Measurements from ENCODE around the gene DGAT2.

The DGAT2 gene

GRCh38 chr11:75802021-75802912 is 33.7 kb downstream of the DGAT2 start:
- DNase-seq (ENCODE audit: low spot score): peak; percentile 9

GRCh38 chr11:75802913-75803820 is 34.6 kb downstream of the DGAT2 start:
- DNase-seq (ENCODE audit: low spot score): peak; percentile 87

GRCh38 chr11:75809111-75809510 is 40.5 kb downstream of the DGAT2 start:
- DNase-seq (ENCODE audit: low spot score): no peak

- no peak for DNase-seq (ENCODE audit: low spot score)
These were observed 41.4 kb downstream of the DGAT2 start for GRCh38 chr11:75809991-75810390.

GRCh38 chr11:75810637-75811390 is 42.2 kb downstream of the DGAT2 start:
- no peak for DNase-seq (ENCODE audit: low spot score)

- DNase-seq (ENCODE audit: low spot score): no peak
These were observed 42.9 kb downstream of the DGAT2 start for GRCh38 chr11:75811485-75811884.

GRCh38 chr11:75812542-75813040 is 44.0 kb downstream of the DGAT2 start:
- no peak for DNase-seq (ENCODE audit: low spot score)

GRCh38 chr11:75813124-75813523 is 44.5 kb downstream of the DGAT2 start:
- DNase-seq (ENCODE audit: low spot score): no peak

GRCh38 chr11:75813622-75814039 is 45.1 kb downstream of the DGAT2 start:
- DNase-seq (ENCODE audit: low spot score): no peak

- no peak for DNase-seq (ENCODE audit: low spot score)
These were observed 45.7 kb downstream of the DGAT2 start for GRCh38 chr11:75814363-75814676.

- DNase-seq (ENCODE audit: low spot score): peak; percentile 98
These were observed 46.2 kb downstream of the DGAT2 start, which contains the start of gene UVRAG for GRCh38 chr11:75814677-75815344. Gene UVRAG (plus strand): TSS chr11:75815210. CDS start chr11:75815408, 198 bp downstream.

- peak; percentile 66 for DNase-seq (ENCODE audit: low spot score)
These were observed 47.0 kb downstream of the DGAT2 start for GRCh38 chr11:75815345-75816168.

- no peak for DNase-seq (ENCODE audit: low spot score)
These were observed 48.1 kb downstream of the DGAT2 start for GRCh38 chr11:75816561-75817239.

GRCh38 chr11:75820645-75821044 is 52.1 kb downstream of the DGAT2 start:
- no peak for DNase-seq (ENCODE audit: low spot score)

- DNase-seq (ENCODE audit: low spot score): no peak
These were observed 52.6 kb downstream of the DGAT2 start for GRCh38 chr11:75821202-75821601.

- DNase-seq (ENCODE audit: low spot score): no peak
These were observed 54.0 kb downstream of the DGAT2 start for GRCh38 chr11:75822541-75822940.

GRCh38 chr11:75823415-75823814 is 54.8 kb downstream of the DGAT2 start:
- DNase-seq (ENCODE audit: low spot score): no peak

GRCh38 chr11:75823946-75824345 is 55.4 kb downstream of the DGAT2 start:
- no peak for DNase-seq (ENCODE audit: low spot score)

- peak; percentile 48 for DNase-seq (ENCODE audit: low spot score)
These were observed 58.1 kb downstream of the DGAT2 start for GRCh38 chr11:75826461-75827230.
